CD14-positive monocyte (primary cell): Measurements from ENCODE around the gene IL34. TPM values are rescaled to one million over a fixed set of nuclear protein-coding genes. Genes with fewer than 3 reads are reported as not detected.

Experiments
- DNase-seq, 3 donors: peaks; one replicate each; pipeline ENCODE4 v3.0.0-alpha.2; 2011 to 2022
- H2AFZ ChIP-seq: 2 replicates; pipeline ENCODE4 v1.6.0; 2012; ENCODE audit warnings: mild to moderate bottlenecking, low read depth, low read length, inconsistent platforms; ENCODE audit not compliant: insufficient read depth, poor library complexity, severe bottlenecking
- H3K27ac ChIP-seq, 2 donors: 1 replicate in 1 of 2; 2 replicates in 1 of 2; pipeline ENCODE4 v1.5.1; 2012 to 2013; ENCODE audit warnings: low read length in 2 of 2, control low read depth in 1 of 2, inconsistent platforms in 1 of 2, low read depth in 1 of 2, mild to moderate bottlenecking in 1 of 2
- H3K27me3 ChIP-seq, 2 donors: one replicate each; pipeline versions ENCODE4 v1.6.0 to v1.6.1; 2011 to 2013; ENCODE audit warnings: low read length in 2 of 2; ENCODE audit not compliant: control insufficient read depth in 2 of 2, insufficient read depth in 2 of 2
- H3K36me3 ChIP-seq, 2 donors: replicated peaks in 1 of 2; 1 replicate in 1 of 2; 2 replicates in 1 of 2; pipeline versions ENCODE4 v1.5.1 to v1.6.1; 2012 to 2013; ENCODE audit warnings: low read length in 2 of 2, control low read depth in 1 of 2, inconsistent platforms in 1 of 2, mild to moderate bottlenecking in 1 of 2; ENCODE audit not compliant: insufficient read depth in 2 of 2, control insufficient read depth in 1 of 2
- H3K4me1 ChIP-seq, 2 donors: 1 replicate in 1 of 2; 2 replicates in 1 of 2; pipeline versions ENCODE4 v1.5.1 to v1.6.1; 2012 to 2013; ENCODE audit warnings: low read length in 2 of 2, control low read depth in 1 of 2, inconsistent platforms in 1 of 2, mild to moderate bottlenecking in 1 of 2, moderate library complexity in 1 of 2; ENCODE audit not compliant: insufficient read depth in 2 of 2, control insufficient read depth in 1 of 2
- H3K4me2 ChIP-seq: replicated peaks from 2 replicates; pipeline ENCODE3; 2012; ENCODE audit warnings: low read length, moderate library complexity, mild to moderate bottlenecking; ENCODE audit not compliant: poor library complexity, severe bottlenecking; ENCODE audit errors: extremely low read depth
- H3K4me3 ChIP-seq, 3 experiments: fragments of 200-600 bp in 1 of 3; sonication (generic) in 1 of 3; replicated peaks in 1 of 3; 1 replicate in 2 of 3; 2 replicates in 1 of 3; pipeline ENCODE4 v1.5.1; 2011 to 2013; ENCODE audit warnings: low read length in 3 of 3, mild to moderate bottlenecking in 3 of 3, control low read depth in 2 of 3, low read depth in 2 of 3, inconsistent platforms in 1 of 3, moderate library complexity in 1 of 3
- H3K79me2 ChIP-seq: 2 replicates; pipeline ENCODE4 v1.6.0; 2012; ENCODE audit warnings: mild to moderate bottlenecking, control low read depth, inconsistent platforms, low read length, moderate library complexity; ENCODE audit not compliant: insufficient read depth
- H3K9ac ChIP-seq: 2 replicates; pipeline ENCODE4 v1.6.0; 2017; ENCODE audit warnings: low read length, mild to moderate bottlenecking; ENCODE audit not compliant: insufficient read depth, poor library complexity, severe bottlenecking
- H3K9me3 ChIP-seq, 2 donors: replicated peaks in 1 of 2; 1 replicate in 1 of 2; 2 replicates in 1 of 2; pipeline versions ENCODE4 v1.5.1 to v1.6.1; 2012 to 2013; ENCODE audit warnings: low read length in 2 of 2, control low read depth in 1 of 2; ENCODE audit not compliant: control insufficient read depth in 1 of 2, insufficient read depth in 1 of 2
- H4K20me1 ChIP-seq: 2 replicates; pipeline ENCODE4 v1.6.0; 2012; ENCODE audit warnings: mild to moderate bottlenecking, low read length, control low read depth, moderate library complexity; ENCODE audit not compliant: insufficient read depth
- H3K27ac Mint-ChIP-seq, 7 donors: one replicate each; pipeline ENCODE4 v1.8.0; 2020; ENCODE audit warnings: mild to moderate bottlenecking in 7 of 7, mixed read lengths in 7 of 7, moderate library complexity in 6 of 7, inconsistent platforms in 2 of 7
- H3K27me3 Mint-ChIP-seq, 3 donors: one replicate each; pipeline ENCODE4 v1.8.0; 2021 to 2022; ENCODE audit warnings: low read depth in 3 of 3, mild to moderate bottlenecking in 3 of 3, mixed read lengths in 3 of 3, moderate library complexity in 3 of 3, inconsistent platforms in 1 of 3
- H3K36me3 Mint-ChIP-seq, 2 donors: one replicate each; pipeline ENCODE4 v1.8.0; 2020; ENCODE audit warnings: mixed read lengths in 2 of 2, inconsistent platforms in 1 of 2, mild to moderate bottlenecking in 1 of 2
- H3K4me1 Mint-ChIP-seq: one replicate; pipeline ENCODE4 v1.8.0; 2020; ENCODE audit warnings: mild to moderate bottlenecking, mixed read lengths
- H3K4me3 Mint-ChIP-seq, 2 donors: one replicate each; pipeline ENCODE4 v1.8.0; 2020; ENCODE audit warnings: mild to moderate bottlenecking in 2 of 2, mixed read lengths in 2 of 2, moderate library complexity in 1 of 2
- H3K9me3 Mint-ChIP-seq, 7 donors: one replicate each; pipeline ENCODE4 v1.8.0; 2020 to 2022; ENCODE audit warnings: mixed read lengths in 7 of 7, mild to moderate bottlenecking in 6 of 7, moderate library complexity in 6 of 7, inconsistent platforms in 2 of 7
- CTCF ChIP-seq: fragments of 200-600 bp; IDR thresholded peaks from one replicate; pipeline ENCODE4 v1.8.0; 2022; ENCODE audit warnings: antibody characterized with exemption, mild to moderate bottlenecking
- WGBS: methylation state at CpG from one replicate; pipeline ENCODE4 v1.1.5; 2013; ENCODE audit warnings: missing lambda C conversion rate; ENCODE audit not compliant: insufficient coverage; 5-methylcytosine and 5-hydroxymethylcytosine counted together
- intact Hi-C, 2 donors: fragments of 100-400 bp; cut with micrococcal nuclease; formaldehyde crosslinking; loops; one replicate each; pipeline versions ENCODE4 v1.15.0 to v1.15.1; 2023
- polyA plus RNA-seq, 3 donors: library from polyadenylated mRNA; depleted of rRNA in 1 of 3; unstranded in 2 of 3; stranded (reverse) in 1 of 3; fragments of 300-500 nt in 2 of 3; fragments of >200 nt in 1 of 3; fragmentation: Illumina TruSeq in 2 of 3; gene quantifications; 1 replicate in 2 of 3; 2 replicates in 1 of 3; pipeline ENCODE4 v1.2.3, GENCODE V29; 2012 to 2021

Gene IL34
- polyA plus RNA-seq, 3 donors: not detected

GRCh38 chr16:70600730-70601129 lies 45.6 kb upstream of the IL34 start:
- H3K27me3 Mint-ChIP-seq: peaks cover 0 to 11% (median 8%) of the 10 kb centered on the region in 3 donors

GRCh38 chr16:70601576-70602575 lies 44.5 kb upstream of the IL34 start:
- H3K27me3 ChIP-seq: no peaks in the 10 kb centered on the region
- no peaks in the 10 kb centered on the region for H4K20me1 ChIP-seq
- no peak overlapping the region for H3K4me3 ChIP-seq
- WGBS: 86% methylated on average over 6 of the region's 8 CpGs
- TF ChIP-seq CTCF: no peak
- no peak overlapping the region for H3K9ac ChIP-seq
- H3K27me3 Mint-ChIP-seq: peaks cover 0 to 12% (median 4%) of the 10 kb centered on the region in 3 donors
- H3K4me3 Mint-ChIP-seq: no peak overlapping the region
- H3K4me2 ChIP-seq: no peak overlapping the region
- H3K79me2 ChIP-seq: no peaks in the 10 kb centered on the region
- no peak for DNase-seq
- H3K9me3 ChIP-seq: no peaks in the 10 kb centered on the region
- H3K9me3 Mint-ChIP-seq: no peaks in the 10 kb centered on the region
- H3K4me1 ChIP-seq: no peaks in the 10 kb centered on the region
- H2AFZ ChIP-seq: no peak overlapping the region
- H3K36me3 Mint-ChIP-seq: no peaks in the 10 kb centered on the region
- intact Hi-C loops: no loop called here
- H3K27ac ChIP-seq: no peak overlapping the region
- H3K36me3 ChIP-seq: no peaks in the 10 kb centered on the region
- H3K27ac Mint-ChIP-seq: peak overlapping the region in 3 of 7 donors; percentile 22 to 51 (median 46)
- no peaks in the 10 kb centered on the region for H3K4me1 Mint-ChIP-seq

More at GRCh38 chr16:70600730-70601129, 45.6 kb upstream of the IL34 start:
- no peaks in the 10 kb centered on the region for H3K4me1 Mint-ChIP-seq
- WGBS: 90% methylated on average over 3 of the region's 3 CpGs
- H3K79me2 ChIP-seq: no peaks in the 10 kb centered on the region
- H3K4me3 ChIP-seq: no peak overlapping the region
- H3K36me3 Mint-ChIP-seq: no peaks in the 10 kb centered on the region
- no peaks in the 10 kb centered on the region for H3K9me3 ChIP-seq
- no peak overlapping the region for H3K4me2 ChIP-seq
- H3K9ac ChIP-seq: no peak overlapping the region
- TF ChIP-seq CTCF: no peak
- H3K36me3 ChIP-seq: no peaks in the 10 kb centered on the region
- intact Hi-C loops: no loop called here
- H2AFZ ChIP-seq: no peak overlapping the region
- no peaks in the 10 kb centered on the region for H4K20me1 ChIP-seq
- H3K9me3 Mint-ChIP-seq: no peaks in the 10 kb centered on the region
- no peak overlapping the region for H3K27ac Mint-ChIP-seq
- H3K4me3 Mint-ChIP-seq: no peak overlapping the region
- no peaks in the 10 kb centered on the region for H3K4me1 ChIP-seq
- H3K27ac ChIP-seq: no peak overlapping the region
- no peaks in the 10 kb centered on the region for H3K27me3 ChIP-seq
- DNase-seq: no peak
